HPDE6-E6E7 (cell line): Measurements from ENCODE around the gene UBASH3B.
"Not testable (repeated sequence)": the region's sequence is repeated elsewhere in the genome, so short reads cannot be mapped to it uniquely, and the experiment has no call there.

ENCODE experiments used
- DNase-seq: peaks from one replicate; pipeline ENCODE4 v3.0.0; 2011; ENCODE audit warnings: missing footprints; ENCODE audit errors: extremely low spot score

The UBASH3B gene

GRCh38 chr11:122707111-122707510 is 51.6 kb downstream of the UBASH3B start:
- no peak for DNase-seq

GRCh38 chr11:122707901-122708300 is 52.4 kb downstream of the UBASH3B start:
- DNase-seq = no peak

GRCh38 chr11:122709039-122709760 is 53.7 kb downstream of the UBASH3B start:
- no peak for DNase-seq

- no peak for DNase-seq
These were observed 55.8 kb downstream of the UBASH3B start for GRCh38 chr11:122711362-122711761.

GRCh38 chr11:122711831-122712381 is 56.4 kb downstream of the UBASH3B start:
- no peak for DNase-seq

- DNase-seq = no peak
These were observed 58.5 kb downstream of the UBASH3B start for GRCh38 chr11:122714004-122714403.

GRCh38 chr11:122714484-122714883 is 59.0 kb downstream of the UBASH3B start:
- DNase-seq = no peak

GRCh38 chr11:122715548-122716440 is 60.3 kb downstream of the UBASH3B start:
- no peak for DNase-seq

- DNase-seq = no peak
These were observed 61.8 kb downstream of the UBASH3B start for GRCh38 chr11:122717264-122717867.

- no peak for DNase-seq
These were observed 64.8 kb downstream of the UBASH3B start for GRCh38 chr11:122720107-122720881.

GRCh38 chr11:122721201-122721963 is 65.9 kb downstream of the UBASH3B start:
- no peak for DNase-seq

- DNase-seq = peak; percentile 66
These were observed 66.4 kb downstream of the UBASH3B start for GRCh38 chr11:122721964-122722266.

GRCh38 chr11:122723106-122723505 is 67.6 kb downstream of the UBASH3B start:
- no peak for DNase-seq

- DNase-seq = no peak
These were observed 68.1 kb downstream of the UBASH3B start for GRCh38 chr11:122723576-122723975.

GRCh38 chr11:122724520-122724919 is 69.0 kb downstream of the UBASH3B start:
- no peak for DNase-seq

- no peak for DNase-seq
These were observed 70.5 kb downstream of the UBASH3B start for GRCh38 chr11:122726028-122726427.

- no peak for DNase-seq
These were observed 71.8 kb downstream of the UBASH3B start for GRCh38 chr11:122727101-122727929.

GRCh38 chr11:122728561-122728960 is 73.0 kb downstream of the UBASH3B start:
- no peak for DNase-seq

GRCh38 chr11:122729139-122729538 is 73.6 kb downstream of the UBASH3B start:
- no peak for DNase-seq

- not testable (repeated sequence) for DNase-seq
These were observed 75.2 kb downstream of the UBASH3B start for GRCh38 chr11:122730694-122731093.
